GM18526 (cell line): ENCODE data around the gene PRR20G.

Experiments used
- POLR2A ChIP-seq: IDR thresholded peaks from 3 replicates; pipeline ENCODE4 v1.6.1; 2011; ENCODE audit not compliant: insufficient read length; ENCODE audit errors: extremely low read depth

Gene PRR20G

GRCh38 chr3:127307112-127307835, 19.4 kb upstream of the PRR20G start:
- TF ChIP-seq POLR2A: no peak

- TF ChIP-seq POLR2A: no peak
Measured at GRCh38 chr3:127306361-127307111, 18.7 kb upstream of the PRR20G start.

GRCh38 chr3:127305499-127306060, 17.7 kb upstream of the PRR20G start:
- no peak for TF ChIP-seq POLR2A

- no peak for TF ChIP-seq POLR2A
Measured at GRCh38 chr3:127304121-127304744, 16.4 kb upstream of the PRR20G start.

GRCh38 chr3:127299276-127299675, 11.4 kb upstream of the PRR20G start:
- TF ChIP-seq POLR2A: no peak

GRCh38 chr3:127296959-127297358, 9.1 kb upstream of the PRR20G start:
- no peak for TF ChIP-seq POLR2A

- TF ChIP-seq POLR2A: no peak
Measured at GRCh38 chr3:127296166-127296565, 8.3 kb upstream of the PRR20G start.

GRCh38 chr3:127291611-127292010, 3.8 kb upstream of the PRR20G start:
- no peak for TF ChIP-seq POLR2A

- TF ChIP-seq POLR2A: no peak
Measured at GRCh38 chr3:127291114-127291513, 3.3 kb upstream of the PRR20G start.

GRCh38 chr3:127289706-127290575, 2.1 kb upstream of the PRR20G start:
- no peak for TF ChIP-seq POLR2A

GRCh38 chr3:127288921-127289705, 1.3 kb upstream of the PRR20G start:
- TF ChIP-seq POLR2A: no peak

GRCh38 chr3:127288343-127288742, 497 bp upstream of the PRR20G start:
- TF ChIP-seq POLR2A: no peak

- TF ChIP-seq POLR2A: no peak
Measured at GRCh38 chr3:127286571-127287140, 1.2 kb downstream of the PRR20G start.

GRCh38 chr3:127284258-127284657, 3.6 kb downstream of the PRR20G start:
- TF ChIP-seq POLR2A: no peak
